HG03439 (cell line): ENCODE results near the gene SLC9A7.
"Not testable (repeated sequence)": the region's sequence is repeated elsewhere in the genome, so short reads cannot be mapped to it uniquely, and the experiment has no call there.

Source experiments
- ATAC-seq: cut with Tn5 transposase; IDR thresholded peaks from one replicate; pipeline ENCODE4 v1.9.1; 2021; ENCODE audit warnings: mild to moderate bottlenecking, moderate library complexity; ENCODE audit not compliant: unreplicated experiment

SLC9A7 gene

GRCh38 chrX:46758956-46759644 lies at the start of gene SLC9A7:
SLC9A7 (minus strand) TSS chrX:46759118; CDS start chrX:46759029, 89 bp downstream.
- peak; percentile 63 for ATAC-seq

GRCh38 chrX:46805270-46805669 lies 46.4 kb upstream of the SLC9A7 start:
- no peak for ATAC-seq

- no peak for ATAC-seq
Measured at GRCh38 chrX:46803140-46803539, 44.2 kb upstream of the SLC9A7 start.

GRCh38 chrX:46796574-46797191 lies 37.8 kb upstream of the SLC9A7 start:
- no peak for ATAC-seq

DNA sequence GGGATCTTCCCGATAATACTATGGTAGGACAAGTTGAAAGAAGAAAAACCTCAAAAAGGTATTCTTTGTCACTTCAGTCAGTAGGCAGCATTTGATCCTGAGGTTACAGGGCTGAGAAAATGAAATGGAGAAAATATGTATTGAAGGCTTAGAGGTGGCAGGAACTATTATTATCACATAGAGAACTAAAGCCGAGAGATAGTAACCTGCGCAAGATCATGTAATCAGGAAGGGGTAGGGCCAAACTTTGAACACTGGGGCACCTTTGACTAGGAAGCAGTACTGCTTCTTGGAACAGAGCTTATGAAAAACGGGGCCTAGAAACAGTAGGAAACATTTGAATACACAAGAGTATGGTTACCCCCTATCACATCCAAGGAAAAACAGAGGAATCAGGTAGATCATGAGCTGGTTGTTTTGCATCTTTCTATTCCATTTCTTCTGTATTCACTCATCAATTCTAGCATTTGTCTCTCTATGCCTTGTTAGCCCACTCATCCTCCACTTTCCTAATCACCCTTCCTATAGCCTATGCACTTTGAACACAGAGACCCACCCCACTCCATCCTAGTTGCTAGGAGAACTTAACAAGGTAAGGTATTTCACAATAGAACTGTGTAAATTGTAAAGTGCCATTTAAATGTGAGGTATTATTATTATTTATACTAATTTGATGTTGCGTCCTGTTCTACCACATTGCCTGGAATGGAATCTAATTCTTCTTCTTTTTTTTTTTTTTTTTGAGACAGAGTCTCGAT lies 34.6 kb upstream of the SLC9A7 start:
- ATAC-seq = no peak

- ATAC-seq = no peak
Measured at GRCh38 chrX:46792810-46793188, 33.9 kb upstream of the SLC9A7 start.

- ATAC-seq = no peak
Measured at GRCh38 chrX:46791927-46792809, 33.2 kb upstream of the SLC9A7 start.

DNA sequence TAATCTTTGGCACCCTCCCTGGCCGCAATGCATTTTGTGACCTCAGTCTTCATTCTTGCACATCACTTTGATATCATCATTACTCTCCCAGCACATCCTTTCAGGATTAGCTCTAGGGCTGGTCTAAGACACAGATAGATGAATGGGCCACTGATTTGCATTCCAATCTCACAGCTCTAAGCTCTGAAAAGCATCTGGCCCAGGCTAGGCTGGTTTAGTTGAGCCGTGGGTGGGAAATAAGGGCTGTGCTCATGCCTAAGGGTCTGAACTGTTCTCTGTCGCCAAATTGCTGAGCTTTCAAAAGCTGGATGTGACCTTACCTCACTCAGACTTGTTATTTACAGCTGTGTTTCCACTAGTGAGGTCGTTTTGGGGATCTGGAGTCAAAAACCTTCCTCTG lies 30.0 kb upstream of the SLC9A7 start:
- no peak for ATAC-seq

GRCh38 chrX:46784437-46784836 lies 25.5 kb upstream of the SLC9A7 start:
- not testable (repeated sequence) for ATAC-seq

DNA sequence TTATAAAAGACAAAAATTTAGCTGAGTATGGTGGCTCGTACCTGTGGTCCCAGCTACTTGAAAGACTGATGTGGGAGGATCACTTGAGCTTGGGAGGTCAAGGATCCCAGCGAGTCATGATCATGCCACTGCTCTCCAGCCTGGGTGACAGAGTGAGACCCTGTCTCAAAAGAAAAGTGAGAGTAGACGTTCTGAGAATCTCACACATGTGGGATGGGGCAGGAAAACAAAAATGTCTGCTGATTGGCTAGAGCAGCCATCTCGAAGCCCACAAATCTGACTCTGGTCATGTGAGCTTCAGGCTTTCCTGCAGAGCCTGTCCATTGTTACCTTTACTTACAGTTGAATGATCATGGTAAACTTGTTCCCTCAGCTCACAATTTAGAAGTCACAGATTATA lies 23.1 kb upstream of the SLC9A7 start:
- no peak for ATAC-seq

- ATAC-seq = no peak
Measured at GRCh38 chrX:46777971-46778810, 19.3 kb upstream of the SLC9A7 start.

GRCh38 chrX:46770817-46771163 lies 11.9 kb upstream of the SLC9A7 start:
- ATAC-seq = no peak

- no peak for ATAC-seq
Measured at GRCh38 chrX:46770000-46770816, 11.3 kb upstream of the SLC9A7 start.

GRCh38 chrX:46762963-46763362 lies 4.0 kb upstream of the SLC9A7 start:
- ATAC-seq = no peak

DNA sequence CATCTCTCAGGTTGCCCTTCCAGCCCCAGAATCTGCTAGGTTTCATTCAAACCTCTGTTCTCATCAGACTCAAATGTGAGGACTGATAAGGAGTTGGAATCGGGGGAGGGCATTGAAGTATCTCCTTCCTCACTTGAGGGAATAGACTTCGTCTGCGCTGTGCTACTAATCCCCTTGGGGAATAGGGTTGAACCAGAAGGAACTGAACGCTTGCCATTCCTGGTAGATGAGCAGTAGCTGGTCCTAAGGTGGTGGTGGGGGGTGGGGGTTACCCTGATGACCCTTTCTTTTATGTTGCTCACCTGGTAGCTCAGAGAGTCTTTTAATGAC lies 692 bp upstream of the SLC9A7 start:
- no peak for ATAC-seq

GRCh38 chrX:46758163-46758955 lies 559 bp downstream of the SLC9A7 start:
- peak; percentile 26 for ATAC-seq

GRCh38 chrX:46757593-46757992 lies 1.3 kb downstream of the SLC9A7 start:
- no peak for ATAC-seq

- no peak for ATAC-seq
Measured at GRCh38 chrX:46757052-46757451, 1.9 kb downstream of the SLC9A7 start.

DNA sequence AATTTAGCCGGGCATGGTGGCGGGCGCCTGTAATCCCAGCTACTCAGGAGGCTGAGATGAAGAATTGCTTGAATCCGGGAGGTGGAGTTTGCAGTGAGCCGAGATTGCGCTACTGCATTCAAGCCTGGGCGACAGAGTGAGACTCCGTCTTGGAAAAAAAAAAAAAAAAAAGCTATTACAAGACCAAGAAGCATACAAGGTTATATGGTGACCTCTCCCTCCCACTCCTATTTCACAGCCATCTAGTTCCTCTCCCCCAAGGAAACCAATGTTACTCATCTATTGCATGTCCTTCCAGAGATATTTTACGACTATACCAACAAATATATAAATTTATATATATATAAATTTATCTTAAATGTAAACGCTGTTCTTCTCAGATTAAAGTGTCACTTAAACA lies 3.2 kb downstream of the SLC9A7 start:
- ATAC-seq = no peak
